Peyer's patch (tissue), 4 donors: ENCODE data around the gene SYNGAP1. TPM values are rescaled to one million over a fixed set of nuclear protein-coding genes. Genes with fewer than 3 reads are reported as not detected.

Experiments
- DNase-seq, 3 donors: peaks; one replicate each; pipeline ENCODE4 v3.0.0-alpha.2; 2017 to 2019
- H3K27ac ChIP-seq, 4 donors: fragments of 200-600 bp; sonication (generic); one replicate each; pipeline ENCODE4 v1.5.1; 2016 to 2019
- H3K27me3 ChIP-seq, 2 donors: fragments of 200-600 bp; sonication (generic); one replicate each; pipeline ENCODE4 v1.5.1; 2019
- H3K36me3 ChIP-seq, 3 donors: fragments of 200-600 bp; sonication (generic); one replicate each; pipeline ENCODE4 v1.5.1; 2016 to 2019
- H3K4me1 ChIP-seq, 4 donors: fragments of 200-600 bp; sonication (generic); one replicate each; pipeline ENCODE4 v1.5.1; 2016 to 2019
- H3K4me3 ChIP-seq, 4 donors: fragments of 200-600 bp; sonication (generic); 1 replicate in 3 of 4; 2 replicates in 1 of 4; pipeline ENCODE4 v1.5.1; 2016 to 2019; ENCODE audit warnings: mild to moderate bottlenecking in 1 of 4
- H3K9me3 ChIP-seq, 4 donors: fragments of 200-600 bp; sonication (generic); one replicate each; pipeline ENCODE4 v1.5.1; 2016 to 2019; ENCODE audit warnings: mild to moderate bottlenecking in 1 of 4
- POLR2A ChIP-seq, 2 donors: fragments of 450-650 bp; IDR thresholded peaks; one replicate each; pipeline ENCODE4 v1.5.1; 2017; ENCODE audit warnings: antibody characterized with exemption in 2 of 2, mild to moderate bottlenecking in 2 of 2, moderate library complexity in 2 of 2
- total RNA-seq, 4 donors: library from RNA; depleted of rRNA; stranded (reverse); fragments of >200 nt; gene quantifications; one replicate each; pipeline ENCODE4 v1.1.0, GENCODE V29; 2016
- TF ChIP-seq, protein P1 (sequence below), 6 experiments: fragments of 450-650 bp in 4 of 6; fragments of 200-600 bp in 2 of 6; sonication (generic) in 1 of 6; IDR thresholded peaks; one replicate each; pipeline ENCODE4 v1.5.1; 2017 to 2019; ENCODE audit warnings: antibody characterized with exemption in 6 of 6, mild to moderate bottlenecking in 3 of 6, moderate library complexity in 1 of 6

The SYNGAP1 gene
- total RNA-seq, 4 donors from 2014 or later: 5.4 to 42.1 (median 15.0) TPM

DNA sequence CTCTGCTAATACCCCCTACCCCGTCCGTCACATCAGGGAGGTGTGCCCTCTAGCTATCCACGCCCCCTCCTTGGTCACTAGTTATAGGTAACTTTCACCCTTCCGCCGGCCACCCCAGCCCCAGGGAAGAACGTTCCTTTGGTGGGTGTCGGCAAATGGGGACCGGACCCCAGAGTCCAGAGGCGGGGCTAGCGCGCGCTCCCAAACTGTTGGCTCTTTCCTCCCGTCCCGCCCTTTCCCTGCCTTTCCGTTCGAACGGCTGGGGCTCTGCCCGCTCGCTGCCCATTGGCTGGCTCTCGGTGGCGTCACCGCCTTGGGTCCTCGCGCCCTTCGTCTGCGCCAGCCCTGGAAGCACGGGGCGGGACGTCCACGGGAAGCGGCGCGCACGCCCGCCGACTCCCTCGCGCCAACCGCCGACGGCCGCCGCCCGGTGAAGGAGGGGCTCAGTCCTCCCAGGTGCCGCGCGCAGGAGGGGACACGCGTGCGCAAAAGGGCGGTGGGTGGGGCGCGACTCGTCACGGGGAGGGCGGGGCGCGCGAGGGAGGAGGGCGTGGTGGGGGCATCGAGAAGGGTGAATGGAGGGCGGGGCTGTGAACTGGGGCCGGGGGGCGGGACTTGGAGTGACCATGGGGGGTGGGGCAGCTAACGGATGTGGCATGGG is 9.7 kb upstream of the SYNGAP1 start:
- Histone ChIP-seq H3K4me1 (peaks cover 0 to 12% (median 6%) of the 10 kb centered on the region in 4 donors), H3K4me3 (peak overlapping the region; percentile 91 to 99 (median 94)), H3K36me3 (peaks cover 0 to 28% (median 0%) of the 10 kb centered on the region in 3 donors), H3K27ac (peak overlapping the region; percentile 98 to 100 (median 98)), H3K27me3 (no peaks in the 10 kb centered on the region), H3K9me3 (no peaks in the 10 kb centered on the region)
- peak; percentile 30 to 76 for TF ChIP-seq POLR2A (IDR thresholded peaks at IDR 0.05)
- TF ChIP-seq, protein P1, sequence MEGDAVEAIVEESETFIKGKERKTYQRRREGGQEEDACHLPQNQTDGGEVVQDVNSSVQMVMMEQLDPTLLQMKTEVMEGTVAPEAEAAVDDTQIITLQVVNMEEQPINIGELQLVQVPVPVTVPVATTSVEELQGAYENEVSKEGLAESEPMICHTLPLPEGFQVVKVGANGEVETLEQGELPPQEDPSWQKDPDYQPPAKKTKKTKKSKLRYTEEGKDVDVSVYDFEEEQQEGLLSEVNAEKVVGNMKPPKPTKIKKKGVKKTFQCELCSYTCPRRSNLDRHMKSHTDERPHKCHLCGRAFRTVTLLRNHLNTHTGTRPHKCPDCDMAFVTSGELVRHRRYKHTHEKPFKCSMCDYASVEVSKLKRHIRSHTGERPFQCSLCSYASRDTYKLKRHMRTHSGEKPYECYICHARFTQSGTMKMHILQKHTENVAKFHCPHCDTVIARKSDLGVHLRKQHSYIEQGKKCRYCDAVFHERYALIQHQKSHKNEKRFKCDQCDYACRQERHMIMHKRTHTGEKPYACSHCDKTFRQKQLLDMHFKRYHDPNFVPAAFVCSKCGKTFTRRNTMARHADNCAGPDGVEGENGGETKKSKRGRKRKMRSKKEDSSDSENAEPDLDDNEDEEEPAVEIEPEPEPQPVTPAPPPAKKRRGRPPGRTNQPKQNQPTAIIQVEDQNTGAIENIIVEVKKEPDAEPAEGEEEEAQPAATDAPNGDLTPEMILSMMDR (IDR thresholded peaks at IDR 0.05): no peak
- DNase-seq: peak; percentile 98 to 99 (median 98)

DNA sequence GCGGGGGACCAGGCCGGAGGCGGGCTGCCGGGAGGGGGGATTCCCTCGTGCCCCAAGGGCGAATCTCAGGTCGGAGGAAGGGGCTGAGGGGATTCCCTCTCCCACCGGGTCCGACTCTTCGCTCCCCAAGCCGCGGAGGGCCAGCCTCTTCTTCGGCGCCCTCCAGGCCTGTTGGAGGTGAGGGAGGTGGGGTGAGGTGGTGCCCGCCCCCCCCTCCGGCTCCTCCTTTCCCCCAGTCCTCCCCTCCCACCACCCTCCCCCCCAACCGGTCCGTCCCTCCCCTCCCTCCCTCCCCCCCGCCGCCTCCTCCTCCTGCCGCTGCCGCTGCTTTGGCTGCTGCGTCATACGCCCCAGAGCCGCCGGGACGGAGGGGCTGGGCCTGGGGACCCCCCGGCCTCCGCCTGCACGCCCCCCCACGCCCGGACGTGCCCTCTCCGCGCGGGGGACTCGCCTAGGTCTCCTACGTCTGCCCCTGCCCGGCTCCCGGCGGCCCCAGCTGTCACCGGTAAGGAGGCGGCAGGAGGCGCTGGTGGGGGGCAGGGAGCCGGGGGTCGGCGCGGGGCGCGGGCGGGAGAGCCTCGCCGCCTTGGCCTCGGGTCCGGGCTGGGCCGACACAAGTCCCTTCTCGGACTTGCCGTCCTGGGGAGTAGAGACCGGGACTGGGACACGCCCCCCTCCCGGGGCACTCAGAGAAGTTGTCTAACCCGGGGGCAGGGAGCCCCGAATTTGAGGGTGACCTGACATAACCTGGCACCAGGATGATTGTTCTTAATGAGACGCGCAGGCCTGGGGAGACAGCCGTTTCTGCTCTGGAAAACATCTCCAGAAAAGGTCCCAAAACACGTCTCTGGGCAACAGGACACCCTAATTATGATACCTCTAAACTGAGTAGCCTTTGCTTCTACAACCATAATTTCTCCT is 8.9 kb upstream of the SYNGAP1 start, which contains the start of gene PHF1:
Gene PHF1 (plus strand): TSS at position 304 of the 921 bp plus-strand sequence. CDS start 1,250 bp downstream, outside the sequence.
- H3K9me3 ChIP-seq: no peaks in the 10 kb centered on the region
- peaks cover 0 to 36% (median 0%) of the 10 kb centered on the region in 3 donors for H3K36me3 ChIP-seq
- H3K27me3 ChIP-seq: no peaks in the 10 kb centered on the region
- TF ChIP-seq, protein P1 (IDR thresholded peaks at IDR 0.05): no peak
- no peak for TF ChIP-seq POLR2A (IDR thresholded peaks at IDR 0.05)
- peak within 1 kb of the TSS; percentile 91 to 99 (median 94) for H3K4me3 ChIP-seq
- DNase-seq: peak in 2 of 3 donors; percentile 76 to 79
- peak within 1 kb of the TSS; percentile 98 to 100 (median 98) for H3K27ac ChIP-seq
- H3K4me1 ChIP-seq: peaks cover 0 to 15% (median 7%) of the 10 kb centered on the region in 4 donors

DNA sequence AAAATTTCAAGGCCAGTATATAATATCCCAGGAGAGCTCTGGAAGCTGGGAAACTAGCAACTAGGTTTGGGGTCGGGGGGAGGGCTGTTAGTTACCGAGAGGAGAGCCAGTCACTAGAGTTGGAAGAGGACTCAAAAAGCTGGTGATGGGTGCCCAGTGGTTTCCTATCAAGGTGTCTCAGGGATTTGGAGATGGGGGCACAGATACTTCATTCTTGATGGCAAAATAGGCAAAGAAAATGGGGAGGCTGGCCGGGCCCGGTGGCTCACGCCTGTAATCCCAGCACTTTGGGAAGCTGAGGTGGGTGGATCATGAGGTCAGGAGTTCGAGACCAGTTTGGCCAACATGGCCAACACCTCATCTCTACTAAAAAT is 8.2 kb upstream of the SYNGAP1 start:
- TF ChIP-seq, protein P1 (IDR thresholded peaks at IDR 0.05): no peak
- TF ChIP-seq POLR2A (IDR thresholded peaks at IDR 0.05): no peak
- peak overlapping the region; percentile 98 to 100 (median 98) for H3K27ac ChIP-seq
- H3K27me3 ChIP-seq: no peaks in the 10 kb centered on the region
- H3K4me1 ChIP-seq: peaks cover 0 to 21% (median 10%) of the 10 kb centered on the region in 4 donors
- peak overlapping the region; percentile 91 to 99 (median 94) for H3K4me3 ChIP-seq
- H3K9me3 ChIP-seq: no peaks in the 10 kb centered on the region
- no peak for DNase-seq
- H3K36me3 ChIP-seq: peaks cover 0 to 37% (median 0%) of the 10 kb centered on the region in 3 donors

DNA sequence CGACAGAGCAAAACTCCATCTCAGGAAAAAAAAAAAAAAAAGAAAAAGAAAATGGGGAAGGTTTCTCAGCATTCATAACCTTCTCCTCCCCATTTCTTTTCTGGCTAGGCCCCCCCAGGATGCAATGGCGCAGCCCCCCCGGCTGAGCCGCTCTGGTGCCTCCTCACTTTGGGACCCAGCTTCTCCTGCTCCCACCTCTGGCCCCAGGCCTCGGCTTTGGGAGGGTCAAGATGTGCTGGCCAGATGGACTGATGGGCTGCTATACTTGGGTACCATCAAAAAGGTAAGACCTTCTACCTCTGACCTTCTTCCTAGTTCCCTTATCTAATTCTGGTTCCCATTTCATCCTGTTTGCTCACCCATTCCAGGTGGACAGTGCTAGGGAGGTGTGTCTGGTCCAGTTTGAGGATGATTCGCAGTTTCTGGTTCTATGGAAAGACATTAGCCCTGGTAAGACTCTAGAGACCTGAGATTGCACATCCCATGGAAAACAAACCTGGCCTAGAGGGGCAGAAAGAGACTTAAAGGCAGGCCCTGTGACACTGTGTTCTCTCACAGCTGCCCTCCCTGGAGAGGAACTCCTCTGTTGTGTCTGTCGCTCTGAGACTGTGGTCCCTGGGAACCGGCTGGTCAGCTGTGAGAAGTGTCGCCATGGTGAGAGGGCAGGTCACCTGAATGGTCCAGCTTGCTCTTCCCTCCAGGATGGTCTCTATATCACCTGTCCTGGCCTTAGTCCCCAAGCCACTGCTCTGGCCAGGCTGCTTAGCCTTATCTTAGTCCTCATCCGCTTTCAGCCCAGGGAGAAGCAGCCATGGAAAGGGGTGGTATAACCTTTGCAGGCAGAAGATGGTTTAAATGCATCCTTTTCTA is 7.5 kb upstream of the SYNGAP1 start:
- no peak for DNase-seq
- peak overlapping the region in 2 of 4 donors; percentile 91 to 99 for H3K4me3 ChIP-seq
- H3K9me3 ChIP-seq: no peaks in the 10 kb centered on the region
- H3K27me3 ChIP-seq: no peaks in the 10 kb centered on the region
- no peak for TF ChIP-seq POLR2A (IDR thresholded peaks at IDR 0.05)
- TF ChIP-seq, protein P1 (IDR thresholded peaks at IDR 0.05): no peak
- peak overlapping the region in 2 of 4 donors; percentile 7 to 99 for H3K27ac ChIP-seq
- H3K4me1 ChIP-seq: peaks cover 0 to 29% (median 12%) of the 10 kb centered on the region in 4 donors
- peaks cover 0 to 37% (median 0%) of the 10 kb centered on the region in 3 donors for H3K36me3 ChIP-seq
